ENCODE data around the gene ZNF536. TPM values are rescaled to one million over a fixed set of nuclear protein-coding genes. Genes with fewer than 3 reads are reported as not detected.

ZNF536 gene
- total and polyA plus RNA-seq, 9 of the 15 experiments (the other 6 are each of a cell fraction or from before 2014, with no cell fraction given): not detected

DNA sequence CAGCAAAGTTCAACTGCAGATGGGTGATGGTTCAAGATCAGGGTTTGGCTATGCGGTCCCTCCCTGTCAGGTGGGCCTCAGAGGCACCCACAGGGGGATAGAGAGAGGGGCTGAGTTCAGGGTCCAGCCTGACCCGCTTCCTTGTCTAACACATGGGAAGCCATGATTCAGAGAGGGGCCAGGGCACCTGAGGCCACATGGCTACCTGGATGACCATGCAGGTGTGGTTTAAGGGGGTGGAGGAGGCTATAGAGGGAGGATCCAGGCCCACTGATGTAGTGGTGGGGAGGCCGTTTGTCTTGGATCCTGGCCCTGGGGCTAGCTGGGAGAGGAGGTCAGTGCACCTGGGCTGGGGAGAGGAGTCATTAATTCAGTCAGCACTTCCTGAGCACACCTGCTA lies 56.7 kb downstream of the ZNF536 start:
- intact Hi-C loops (cut with micrococcal nuclease): no loop called here
- Histone ChIP-seq H3K4me2 (ENCODE audit: insufficient read depth, low read length) (no peak overlapping the region), H4K20me1 (replicated peaks; ENCODE audit: control insufficient read depth, insufficient read depth, low read length) (no peaks in the 10 kb centered on the region), H2AFZ (ENCODE audit: low read depth, low read length) (no peak overlapping the region), H3K27ac (ENCODE audit: extremely low read depth, low read depth, low read length) (no peak overlapping the region), H3K27me3 (ENCODE audit: control insufficient read depth in 2 of 2, insufficient read depth in 2 of 2, low read length in 2 of 2) (no peaks in the 10 kb centered on the region; a peak in 1 of 5 replicates), H3K4me1 (replicated peaks in 1 of 2; ENCODE audit: control insufficient read depth in 2 of 2, insufficient read depth in 2 of 2, low read length in 2 of 2) (no peaks in the 10 kb centered on the region), H3K79me2 (ENCODE audit: control insufficient read depth, insufficient read depth, low read length) (no peaks in the 10 kb centered on the region), H3K9me1 (ENCODE audit: control insufficient read depth, insufficient read depth, low read length) (no peaks in the 10 kb centered on the region), H3K4me3 (no peak overlapping the region), H3K36me3 (ENCODE audit: control insufficient read depth, insufficient read depth, low read length) (no peaks in the 10 kb centered on the region), H3K9ac (ENCODE audit: insufficient read depth in 1 of 2, low read depth in 2 of 2, low read length in 2 of 2) (no peak overlapping the region), H3K9me3 (replicated peaks; ENCODE audit: control insufficient read depth, insufficient read depth, low read depth, low read length) (no peaks in the 10 kb centered on the region)
- no TSS peak for BruUV-seq (replicated peaks)
- no peak for FAIRE-seq
- no peak for ATAC-seq
- TF ChIP-seq RBM14 (IDR thresholded peaks at IDR 0.05; ENCODE audit: borderline replicate concordance, insufficient read depth, low read depth, low read length) (no peak), CSDE1 (IDR thresholded peaks at IDR 0.05) (no peak), TCF7 (IDR thresholded peaks at IDR 0.05; ENCODE audit: borderline replicate concordance) (no peak), LARP7 (IDR thresholded peaks at IDR 0.05) (no peak), CBX2 (IDR thresholded peaks at IDR 0.05; ENCODE audit: insufficient read depth, low read length, poor library complexity, severe bottlenecking) (no peak), CBFB (CRISPR knock-in tag; IDR thresholded peaks at IDR 0.05) (no peak), ZNF699 (CRISPR knock-in tag; IDR thresholded peaks at IDR 0.05; ENCODE audit: insufficient replicate concordance) (no peak), MAZ (CRISPR knock-in tag; conservative IDR thresholded peaks at IDR 0.05 in 1 of 2, IDR thresholded peaks at IDR 0.05 in 1 of 2) (no peak), SMARCC2 (IDR thresholded peaks at IDR 0.05; ENCODE audit: low read depth) (no peak), CREM (IDR thresholded peaks at IDR 0.05; ENCODE audit: low read depth) (no peak), MCM2 (IDR thresholded peaks at IDR 0.05; ENCODE audit: low read depth) (no peak), TEAD2 (tag; IDR thresholded peaks at IDR 0.05) (no peak)
- TF ChIP-seq, protein P1, sequence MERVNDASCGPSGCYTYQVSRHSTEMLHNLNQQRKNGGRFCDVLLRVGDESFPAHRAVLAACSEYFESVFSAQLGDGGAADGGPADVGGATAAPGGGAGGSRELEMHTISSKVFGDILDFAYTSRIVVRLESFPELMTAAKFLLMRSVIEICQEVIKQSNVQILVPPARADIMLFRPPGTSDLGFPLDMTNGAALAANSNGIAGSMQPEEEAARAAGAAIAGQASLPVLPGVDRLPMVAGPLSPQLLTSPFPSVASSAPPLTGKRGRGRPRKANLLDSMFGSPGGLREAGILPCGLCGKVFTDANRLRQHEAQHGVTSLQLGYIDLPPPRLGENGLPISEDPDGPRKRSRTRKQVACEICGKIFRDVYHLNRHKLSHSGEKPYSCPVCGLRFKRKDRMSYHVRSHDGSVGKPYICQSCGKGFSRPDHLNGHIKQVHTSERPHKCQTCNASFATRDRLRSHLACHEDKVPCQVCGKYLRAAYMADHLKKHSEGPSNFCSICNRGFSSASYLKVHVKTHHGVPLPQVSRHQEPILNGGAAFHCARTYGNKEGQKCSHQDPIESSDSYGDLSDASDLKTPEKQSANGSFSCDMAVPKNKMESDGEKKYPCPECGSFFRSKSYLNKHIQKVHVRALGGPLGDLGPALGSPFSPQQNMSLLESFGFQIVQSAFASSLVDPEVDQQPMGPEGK (CRISPR knock-in tag; IDR thresholded peaks at IDR 0.05; ENCODE audit: borderline replicate concordance): no peak
- TF ChIP-seq, protein P2, sequence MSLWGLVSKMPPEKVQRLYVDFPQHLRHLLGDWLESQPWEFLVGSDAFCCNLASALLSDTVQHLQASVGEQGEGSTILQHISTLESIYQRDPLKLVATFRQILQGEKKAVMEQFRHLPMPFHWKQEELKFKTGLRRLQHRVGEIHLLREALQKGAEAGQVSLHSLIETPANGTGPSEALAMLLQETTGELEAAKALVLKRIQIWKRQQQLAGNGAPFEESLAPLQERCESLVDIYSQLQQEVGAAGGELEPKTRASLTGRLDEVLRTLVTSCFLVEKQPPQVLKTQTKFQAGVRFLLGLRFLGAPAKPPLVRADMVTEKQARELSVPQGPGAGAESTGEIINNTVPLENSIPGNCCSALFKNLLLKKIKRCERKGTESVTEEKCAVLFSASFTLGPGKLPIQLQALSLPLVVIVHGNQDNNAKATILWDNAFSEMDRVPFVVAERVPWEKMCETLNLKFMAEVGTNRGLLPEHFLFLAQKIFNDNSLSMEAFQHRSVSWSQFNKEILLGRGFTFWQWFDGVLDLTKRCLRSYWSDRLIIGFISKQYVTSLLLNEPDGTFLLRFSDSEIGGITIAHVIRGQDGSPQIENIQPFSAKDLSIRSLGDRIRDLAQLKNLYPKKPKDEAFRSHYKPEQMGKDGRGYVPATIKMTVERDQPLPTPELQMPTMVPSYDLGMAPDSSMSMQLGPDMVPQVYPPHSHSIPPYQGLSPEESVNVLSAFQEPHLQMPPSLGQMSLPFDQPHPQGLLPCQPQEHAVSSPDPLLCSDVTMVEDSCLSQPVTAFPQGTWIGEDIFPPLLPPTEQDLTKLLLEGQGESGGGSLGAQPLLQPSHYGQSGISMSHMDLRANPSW (CRISPR knock-in tag; IDR thresholded peaks at IDR 0.05): no peak
- TF ChIP-seq, protein P3, sequence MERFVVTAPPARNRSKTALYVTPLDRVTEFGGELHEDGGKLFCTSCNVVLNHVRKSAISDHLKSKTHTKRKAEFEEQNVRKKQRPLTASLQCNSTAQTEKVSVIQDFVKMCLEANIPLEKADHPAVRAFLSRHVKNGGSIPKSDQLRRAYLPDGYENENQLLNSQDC (CRISPR knock-in tag; IDR thresholded peaks at IDR 0.05): no peak
- TF ChIP-seq, protein P4, sequence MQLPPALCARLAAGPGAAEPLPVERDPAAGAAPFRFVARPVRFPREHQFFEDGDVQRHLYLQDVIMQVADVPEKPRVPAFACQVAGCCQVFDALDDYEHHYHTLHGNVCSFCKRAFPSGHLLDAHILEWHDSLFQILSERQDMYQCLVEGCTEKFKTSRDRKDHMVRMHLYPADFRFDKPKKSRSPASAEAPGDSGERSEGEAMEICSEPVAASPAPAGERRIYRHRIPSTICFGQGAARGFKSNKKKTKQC (CRISPR knock-in tag; IDR thresholded peaks at IDR 0.05): no peak
- WGBS (ENCODE audit: insufficient coverage, low coverage, missing lambda C conversion rate): 0% methylated on average over 3 of the region's 3 CpGs
- no peak for DNase-seq (ENCODE audit: extremely low read depth in 1 of 4, low spot score in 3 of 4)
- CTCF ChIA-PET (ENCODE audit: low intra/inter-chr PET ratio): no interaction called here
- POLR2A ChIA-PET: no interaction called here
- in situ Hi-C loops (cut with MboI): no loop called here
